Measurements from ENCODE around the gene RASA3. TPM values are rescaled to one million over a fixed set of nuclear protein-coding genes. Genes with fewer than 3 reads are reported as not detected.

Gene RASA3
- total and polyA plus RNA-seq, 2 of the 8 experiments (the other 6 are each of a cell fraction or from before 2014, with no cell fraction given) = 7.5 to 21.9 TPM

GRCh38 chr13:114061744-114062143 lies 70.7 kb downstream of the RASA3 start (continued):
- TF ChIP-seq RBBP5 (IDR thresholded peaks at IDR 0.05; ENCODE audit: borderline replicate concordance, low read depth, low read length) = no peak
